Stimulated activated CD8-positive, alpha-beta memory T cell treated with anti-CD3 and anti-CD28 coated beads, Interleukin-15, amount 100 ng/mL, for 24 hours (primary cell): Measurements from ENCODE around the gene ZBTB7C.

ENCODE experiments used
- DNase-seq: peaks from one replicate; pipeline ENCODE4 v3.0.0-alpha.2; 2020; ENCODE audit warnings: low read depth

ZBTB7C gene

DNA sequence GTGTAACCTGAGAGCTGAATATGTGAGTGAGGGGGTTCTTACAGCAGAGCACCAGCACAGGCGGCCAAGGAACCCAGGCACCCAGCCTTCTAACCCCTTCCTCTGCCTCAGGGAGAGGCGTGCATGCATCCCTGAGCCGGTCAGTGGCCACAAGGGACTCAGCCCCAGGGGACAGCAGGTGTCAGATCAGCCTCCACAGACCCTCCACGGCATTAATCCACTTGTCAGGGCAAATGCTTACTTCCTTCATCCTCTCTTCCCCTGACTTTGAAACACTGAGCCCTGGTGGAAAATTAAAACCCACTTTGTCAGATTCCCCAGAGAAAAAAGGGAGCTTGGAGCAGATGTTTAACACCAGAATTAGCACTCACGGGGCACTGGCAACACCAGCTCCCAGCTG lies 418.2 kb downstream of the ZBTB7C start:
- no peak for DNase-seq

DNA sequence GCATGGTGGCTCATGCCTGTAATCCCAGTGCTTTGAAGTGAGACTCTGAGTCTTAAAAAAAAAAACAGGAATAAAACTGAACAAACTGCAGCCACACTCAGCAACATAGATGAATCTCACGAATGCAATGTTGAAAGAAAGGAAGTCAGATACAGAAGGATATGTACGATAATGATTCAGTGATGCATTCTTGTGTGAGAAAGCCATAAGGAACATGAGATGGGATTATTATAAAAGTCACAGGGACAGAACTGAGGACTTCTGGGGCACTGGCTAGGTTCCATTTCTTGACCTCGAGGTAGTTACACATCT lies 421.8 kb downstream of the ZBTB7C start:
- DNase-seq: no peak

DNA sequence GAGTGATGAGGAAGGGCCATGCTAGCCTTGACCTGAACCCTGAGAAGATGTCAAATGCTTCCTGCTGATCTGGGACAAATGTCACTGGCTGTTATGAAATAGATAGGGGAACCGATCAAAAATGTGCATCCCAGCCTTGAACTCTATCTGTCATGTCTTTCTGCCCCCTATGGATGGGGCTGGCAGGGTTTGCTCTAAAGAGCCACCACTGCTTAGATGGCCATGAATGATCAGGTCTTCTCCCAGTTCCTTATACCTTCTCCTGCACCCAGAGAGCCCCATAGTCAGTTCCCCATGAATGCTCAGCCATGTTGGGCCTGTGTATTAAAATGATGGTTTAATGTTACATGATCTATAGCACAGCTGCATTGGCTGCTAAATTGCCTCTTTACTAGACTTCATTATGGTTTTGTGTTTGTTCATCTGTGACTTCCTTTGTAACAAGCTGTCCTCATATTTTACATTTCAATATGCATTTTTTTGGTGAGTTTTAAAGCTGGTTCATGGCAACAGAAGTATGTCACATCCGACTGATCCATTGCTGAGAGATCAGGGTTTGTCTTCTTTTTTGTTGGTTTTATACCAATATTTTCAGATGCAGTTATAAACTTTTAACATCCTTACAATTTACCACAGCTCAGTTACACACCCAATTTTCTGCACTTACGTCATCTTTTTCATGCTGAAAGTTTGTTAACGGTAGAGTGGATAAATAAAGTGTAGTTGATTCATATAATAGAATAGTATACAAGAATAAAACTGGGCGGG lies 422.4 kb downstream of the ZBTB7C start:
- DNase-seq: no peak

GRCh38 chr18:47985866-47986265 lies 423.3 kb downstream of the ZBTB7C start:
- DNase-seq: no peak

GRCh38 chr18:47984991-47985390 lies 424.2 kb downstream of the ZBTB7C start:
- DNase-seq: no peak

DNA sequence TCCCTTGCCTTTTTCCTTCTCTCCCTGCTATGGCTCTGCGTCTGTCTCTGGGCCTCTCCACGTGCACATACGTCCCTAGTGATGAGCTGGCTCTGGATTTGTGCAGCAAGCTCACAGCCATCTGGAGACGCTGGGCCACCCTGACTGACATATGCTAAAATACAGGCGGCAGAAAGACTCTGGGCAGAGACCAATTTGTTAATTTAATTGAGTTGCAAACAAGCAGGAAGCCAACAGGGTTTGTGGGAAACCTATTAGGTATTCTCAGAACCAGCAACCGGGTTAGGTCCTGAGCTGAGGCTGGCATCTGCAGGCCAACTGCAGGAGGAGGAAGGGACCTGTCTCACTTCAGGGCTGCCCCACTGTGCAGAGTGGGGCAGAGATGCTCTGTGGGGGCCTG lies 425.2 kb downstream of the ZBTB7C start:
- no peak for DNase-seq

DNA sequence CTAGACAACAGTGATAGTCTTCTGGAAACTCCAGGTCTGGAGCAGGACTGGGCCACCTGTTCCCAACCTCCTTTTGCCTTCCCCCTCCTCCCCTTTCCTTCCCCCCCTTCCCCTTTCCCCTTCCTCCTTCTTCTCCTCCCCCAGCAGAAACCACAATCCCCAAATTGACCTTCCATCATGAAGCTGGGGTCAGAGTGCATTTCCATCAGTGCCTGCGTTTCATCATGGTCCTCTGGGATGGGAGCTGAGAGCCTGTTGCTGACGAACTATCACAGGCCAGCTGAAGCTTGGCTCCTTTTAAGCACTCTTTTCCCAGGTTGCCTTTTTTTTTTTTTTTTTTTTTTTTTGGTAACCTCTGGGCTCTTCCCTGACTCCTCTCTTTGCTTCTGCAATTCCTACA lies 426.1 kb downstream of the ZBTB7C start:
- DNase-seq: no peak

- no peak for DNase-seq
Observed at GRCh38 chr18:47981830-47982229, 427.4 kb downstream of the ZBTB7C start.

DNA sequence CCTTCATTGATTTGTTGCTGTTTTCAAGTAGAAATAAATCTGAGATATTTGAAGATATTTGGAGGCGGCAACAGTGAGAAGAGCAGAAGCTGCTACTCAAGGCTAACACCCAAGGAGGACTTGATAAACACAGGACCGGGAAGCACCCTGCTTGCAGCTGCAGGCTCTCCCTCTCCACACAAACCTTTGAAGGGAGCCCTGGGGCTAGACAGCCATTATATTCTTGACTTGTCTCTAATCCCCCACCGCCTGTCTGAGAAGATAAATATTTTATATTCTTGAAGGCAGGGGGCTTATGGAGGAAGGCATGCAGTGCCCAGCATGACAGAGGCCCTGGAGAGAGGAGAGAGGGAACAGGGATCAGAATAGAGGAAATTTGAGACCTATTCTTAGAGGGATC lies 427.9 kb downstream of the ZBTB7C start:
- DNase-seq: no peak

DNA sequence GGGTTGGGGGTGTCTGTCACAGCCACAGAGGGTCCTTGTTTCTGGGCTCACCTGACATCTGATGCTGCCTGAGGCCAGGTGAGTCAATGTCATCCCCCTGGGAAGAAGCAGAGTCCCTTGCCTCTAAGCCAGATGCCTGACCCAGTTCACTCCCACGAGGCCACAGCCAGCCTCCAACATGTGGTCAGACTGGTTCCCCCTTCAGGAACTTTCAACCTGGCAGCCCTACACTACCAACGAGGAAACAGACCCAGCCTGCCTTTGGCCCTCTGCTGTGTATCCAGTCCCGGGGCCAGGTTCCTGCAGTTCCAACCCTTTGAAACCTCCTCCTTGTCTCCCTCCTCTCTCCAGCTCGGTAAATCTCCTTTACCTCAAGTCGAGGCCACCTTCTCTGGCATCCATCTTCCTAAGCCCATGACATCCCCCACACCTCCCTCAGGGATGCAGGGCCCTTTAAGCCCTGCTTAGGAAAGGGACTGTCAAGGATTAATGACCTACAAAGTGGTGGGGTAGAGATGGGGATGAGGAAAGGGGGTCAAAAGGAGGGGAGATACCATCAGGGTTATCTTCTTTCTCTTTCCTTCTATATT lies 429.5 kb downstream of the ZBTB7C start:
- no peak for DNase-seq

- no peak for DNase-seq
Observed at GRCh38 chr18:47978603-47979002, 430.6 kb downstream of the ZBTB7C start.

- DNase-seq: no peak
Observed at GRCh38 chr18:47978141-47978540, 431.0 kb downstream of the ZBTB7C start.
